HepG2 (cell line): ENCODE data around the gene KIF22. TPM values are rescaled to one million over a fixed set of nuclear protein-coding genes. Genes with fewer than 3 reads are reported as not detected.

Experiments
- ARID4A ChIP-seq: sonication (generic); formaldehyde crosslinking; IDR thresholded peaks from 2 replicates; pipeline ENCODE4 v1.5.0; 2020; ENCODE audit warnings: mild to moderate bottlenecking, missing genetic modification reagents, borderline replicate concordance
- CC2D1A ChIP-seq: sonication (generic); formaldehyde crosslinking; IDR thresholded peaks from 2 replicates; pipeline ENCODE4 v1.8.1; 2023; ENCODE audit warnings: mild to moderate bottlenecking, missing genetic modification reagents
- DZIP1 ChIP-seq: sonication (generic); formaldehyde crosslinking; IDR thresholded peaks from 2 replicates; pipeline ENCODE4 v1.5.0; 2020; ENCODE audit warnings: mild to moderate bottlenecking, missing genetic modification reagents
- KDM1A ChIP-seq: IDR thresholded peaks from 2 replicates; pipeline ENCODE4 v1.6.1; 2016; ENCODE audit warnings: missing compliant biosample characterization
- MTF2 ChIP-seq: sonication (generic); formaldehyde crosslinking; IDR thresholded peaks from 2 replicates; pipeline ENCODE4 v1.5.0; 2020; ENCODE audit warnings: missing genetic modification reagents, borderline replicate concordance
- NFYC ChIP-seq: IDR thresholded peaks from 2 replicates; pipeline ENCODE4 v1.6.1; 2016; ENCODE audit warnings: missing genetic modification reagents, missing compliant biosample characterization
- PTBP1 ChIP-seq: fragments of 200-400 bp; formaldehyde crosslinking; IDR thresholded peaks from 2 replicates; pipeline ENCODE4 v1.6.1; 2018; ENCODE audit warnings: low read length, low read depth; ENCODE audit not compliant: poor library complexity, severe bottlenecking
- ZBTB4 ChIP-seq: sonication (generic); formaldehyde crosslinking; IDR thresholded peaks from 2 replicates; pipeline ENCODE4 v1.4.0; 2020; ENCODE audit warnings: missing genetic modification reagents, mild to moderate bottlenecking, borderline replicate concordance
- ZFP36 ChIP-seq: fragments of 150-350 bp; IDR thresholded peaks from 2 replicates; pipeline ENCODE4 v1.6.1; 2018; ENCODE audit warnings: borderline replicate concordance, low read length, low read depth; ENCODE audit not compliant: partially characterized antibody
- ZFP91 ChIP-seq: sonication (generic); formaldehyde crosslinking; IDR thresholded peaks from 2 replicates; pipeline ENCODE4 v1.9.0; 2022; ENCODE audit warnings: missing genetic modification reagents, mild to moderate bottlenecking, borderline replicate concordance
- ZMYM3 ChIP-seq: sonication (generic); formaldehyde crosslinking; IDR thresholded peaks from 2 replicates; pipeline ENCODE4 v1.5.1; 2020; ENCODE audit warnings: mild to moderate bottlenecking, missing genetic modification reagents
- ZNF337 ChIP-seq: sonication (generic); formaldehyde crosslinking; IDR thresholded peaks from 2 replicates; pipeline ENCODE4 v1.5.1; 2020; ENCODE audit warnings: missing genetic modification reagents, low read depth, mild to moderate bottlenecking, borderline replicate concordance
- ZNF576 ChIP-seq: sonication (generic); formaldehyde crosslinking; IDR thresholded peaks from 2 replicates; pipeline ENCODE4 v1.4.0; 2020; ENCODE audit warnings: mild to moderate bottlenecking, missing genetic modification reagents
- polyA plus RNA-seq, 8 experiments: library from polyadenylated mRNA; depleted of rRNA in 3 of 8; stranded (reverse) in 7 of 8; unstranded in 1 of 8; fragments of >200 nt; fragmentation: Illumina TruSeq in 4 of 8; extraction: Trizol in 4 of 8; gene quantifications; 2 replicates each; pipeline versions ENCODE4 v1.2.1 to v1.2.3, GENCODE V29; 2011 to 2016; ENCODE audit warnings: low read depth in 4 of 8, missing spikeins in 1 of 8, mixed read lengths in 1 of 8; ENCODE audit not compliant: insufficient read depth in 1 of 8
- total RNA-seq, 5 experiments: library from RNA; depleted of rRNA; stranded (reverse); fragments of >200 nt; fragmentation: Illumina TruSeq; extraction: Trizol; gene quantifications; 2 replicates each; pipeline ENCODE4 v1.2.3, GENCODE V29; 2016; ENCODE audit warnings: low read depth in 1 of 5

Gene KIF22
- total and polyA plus RNA-seq, 2 of the 13 experiments (the other 11 are each of a cell fraction or from before 2014, with no cell fraction given): 95.8 to 118 TPM

- TF ChIP-seq ZMYM3 (CRISPR knock-in tag): 0 out of 2 replicates have a peak, but pooled peaks have one; percentile 15
- no peak for TF ChIP-seq ZFP36
- no peak for TF ChIP-seq MTF2 (CRISPR knock-in tag)
- no peak for TF ChIP-seq ZBTB4
- TF ChIP-seq DZIP1 (CRISPR knock-in tag): no peak
- TF ChIP-seq NFYC (CRISPR knock-in tag): peak; percentile 77
- no peak for TF ChIP-seq CC2D1A
- TF ChIP-seq PTBP1: peak; percentile 54
- TF ChIP-seq ARID4A: peak; percentile 63; the same call in 1 of the 2 replicates
- 0 out of 2 replicates have a peak, but pooled peaks have one; percentile 59 for TF ChIP-seq ZNF337 (CRISPR knock-in tag)
- TF ChIP-seq ZNF576 (CRISPR knock-in tag): no peak
- TF ChIP-seq ZFP91: peak; percentile 83; the same call in 1 of the 2 replicates
- TF ChIP-seq KDM1A (CRISPR knock-in tag): no peak
These were observed 20.8 kb downstream of the KIF22 start (continued) for GRCh38 chr16:29811170-29811895.
